Measurements from ENCODE around the gene RPS5. TPM values are rescaled to one million over a fixed set of nuclear protein-coding genes. Genes with fewer than 3 reads are reported as not detected.

The RPS5 gene
- total RNA-seq, 1 donor from 2014 or later = 311 TPM

Other genes with a start within 250 kb of the RPS5 start
- 5.7 TPM for gene ZNF329, start 236.5 kb upstream of the RPS5 start, total RNA-seq
- 13.7 TPM for gene ZNF274, start 204.2 kb upstream of the RPS5 start, total RNA-seq
- 10.0 TPM for gene ZNF544, start 158.4 kb upstream of the RPS5 start, total RNA-seq
- gene ZNF8, start 108.3 kb upstream of the RPS5 start, total RNA-seq = 1.8 TPM
- gene ERVK3-1, start 81.9 kb upstream of the RPS5 start, total RNA-seq = 14.3 TPM
- 2.4 TPM for gene ZSCAN22, start 60.3 kb upstream of the RPS5 start, total RNA-seq
- 1,433 TPM for gene A1BG, start 33.8 kb upstream of the RPS5 start, total RNA-seq
- 2.4 TPM for gene ZNF497, start 24.5 kb upstream of the RPS5 start, total RNA-seq
- gene ZNF837, start 6.2 kb upstream of the RPS5 start, total RNA-seq = 2.9 TPM
- not detected for gene RNF225, start 8.4 kb downstream of the RPS5 start, total RNA-seq
- 5.8 TPM for gene ZNF584, start 21.4 kb downstream of the RPS5 start, total RNA-seq
- gene ZNF132, start 52.9 kb downstream of the RPS5 start, total RNA-seq = 1.9 TPM
- gene ZNF324B, start 64.4 kb downstream of the RPS5 start, total RNA-seq = 4.6 TPM
- 2.7 TPM for gene ZNF324, start 79.8 kb downstream of the RPS5 start, total RNA-seq
- gene ZNF446, start 89.1 kb downstream of the RPS5 start, total RNA-seq = 2.4 TPM
- gene SLC27A5, start 124.7 kb downstream of the RPS5 start, total RNA-seq = 736 TPM
- 5.0 TPM for gene ZBTB45, start 132.5 kb downstream of the RPS5 start, total RNA-seq
- gene TRIM28, start 156.8 kb downstream of the RPS5 start, total RNA-seq = 84.0 TPM
- 73.4 TPM for gene CHMP2A, start 167.8 kb downstream of the RPS5 start, total RNA-seq
- gene UBE2M, start 171.3 kb downstream of the RPS5 start, total RNA-seq = 20.5 TPM
- gene MZF1, start 186.1 kb downstream of the RPS5 start, total RNA-seq = 15.2 TPM